HepG2 (cell line): ENCODE data around the gene HTRA2. TPM values are rescaled to one million over a fixed set of nuclear protein-coding genes. Genes with fewer than 3 reads are reported as not detected.

Experiments used
- ATF4 ChIP-seq, 2 experiments: fragments of 450-650 bp in 1 of 2; sonication (generic) in 1 of 2; formaldehyde crosslinking; IDR thresholded peaks; 2 replicates each; pipeline versions ENCODE4 v1.5.0 to v1.8.0; 2020 to 2022; ENCODE audit warnings: mild to moderate bottlenecking in 1 of 2, missing genetic modification reagents in 1 of 2
- ATM ChIP-seq: fragments of 450-650 bp; IDR thresholded peaks from 2 replicates; pipeline ENCODE4 v1.7.1; 2017; ENCODE audit warnings: mild to moderate bottlenecking, borderline replicate concordance
- E2F5 ChIP-seq: sonication (generic); formaldehyde crosslinking; conservative IDR thresholded peaks from 2 replicates; pipeline ENCODE4 v1.4.0; 2020; ENCODE audit warnings: missing genetic modification reagents
- FOSL2 ChIP-seq: sonication (generic); formaldehyde crosslinking; IDR thresholded peaks from 2 replicates; pipeline ENCODE4 v1.4.0; 2020; ENCODE audit warnings: missing genetic modification reagents
- RXRB ChIP-seq: IDR thresholded peaks from 2 replicates; pipeline ENCODE4 v1.6.1; 2016; ENCODE audit warnings: borderline replicate concordance, missing genetic modification reagents, missing compliant biosample characterization
- SMARCC2 ChIP-seq: fragments of 450-650 bp; IDR thresholded peaks from 2 replicates; pipeline ENCODE4 v1.6.1; 2017; ENCODE audit warnings: antibody characterized with exemption, mild to moderate bottlenecking
- SMYD3 ChIP-seq: sonication (generic); formaldehyde crosslinking; IDR thresholded peaks from 2 replicates; pipeline ENCODE4 v1.8.1; 2023; ENCODE audit warnings: mild to moderate bottlenecking, missing genetic modification reagents
- STAG1 ChIP-seq: sonication (generic); formaldehyde crosslinking; IDR thresholded peaks from 2 replicates; pipeline ENCODE4 v1.4.0; 2020; ENCODE audit warnings: missing genetic modification reagents
- TFDP2 ChIP-seq: sonication (generic); formaldehyde crosslinking; IDR thresholded peaks from 2 replicates; pipeline ENCODE4 v1.4.0; 2020; ENCODE audit warnings: missing genetic modification reagents
- THAP9 ChIP-seq: sonication (generic); formaldehyde crosslinking; IDR thresholded peaks from 2 replicates; pipeline ENCODE4; 2020; ENCODE audit warnings: missing genetic modification reagents, mild to moderate bottlenecking, borderline replicate concordance
- ZBTB46 ChIP-seq: sonication (generic); formaldehyde crosslinking; IDR thresholded peaks from 2 replicates; pipeline ENCODE4 v1.4.0; 2020; ENCODE audit warnings: mild to moderate bottlenecking, missing genetic modification reagents, borderline replicate concordance
- ZFX ChIP-seq: sonication (generic); formaldehyde crosslinking; IDR thresholded peaks from 2 replicates; pipeline ENCODE4 v1.4.0; 2020; ENCODE audit warnings: mild to moderate bottlenecking, low read depth, missing genetic modification reagents, moderate library complexity
- ZNF329 ChIP-seq: sonication (generic); formaldehyde crosslinking; IDR thresholded peaks from 2 replicates; pipeline ENCODE4 v1.9.0; 2021; ENCODE audit warnings: low read depth, mild to moderate bottlenecking, missing genetic modification reagents
- ZNF335 ChIP-seq: sonication (generic); formaldehyde crosslinking; IDR thresholded peaks from 2 replicates; pipeline ENCODE4 v1.4.0; 2020; ENCODE audit warnings: missing genetic modification reagents
- ZNF562 ChIP-seq: sonication (generic); formaldehyde crosslinking; IDR thresholded peaks from 2 replicates; pipeline ENCODE4 v1.8.0; 2022; ENCODE audit warnings: missing genetic modification reagents, borderline replicate concordance
- ZNF691 ChIP-seq: sonication (generic); formaldehyde crosslinking; IDR thresholded peaks from 2 replicates; pipeline ENCODE4 v1.4.0; 2020; ENCODE audit warnings: missing genetic modification reagents, low read depth, mild to moderate bottlenecking, borderline replicate concordance
- polyA plus RNA-seq, 8 experiments: library from polyadenylated mRNA; depleted of rRNA in 3 of 8; stranded (reverse) in 7 of 8; unstranded in 1 of 8; fragments of >200 nt; fragmentation: Illumina TruSeq in 4 of 8; extraction: Trizol in 4 of 8; gene quantifications; 2 replicates each; pipeline versions ENCODE4 v1.2.1 to v1.2.3, GENCODE V29; 2011 to 2016; ENCODE audit warnings: low read depth in 4 of 8, missing spikeins in 1 of 8, mixed read lengths in 1 of 8; ENCODE audit not compliant: insufficient read depth in 1 of 8
- total RNA-seq, 5 experiments: library from RNA; depleted of rRNA; stranded (reverse); fragments of >200 nt; fragmentation: Illumina TruSeq; extraction: Trizol; gene quantifications; 2 replicates each; pipeline ENCODE4 v1.2.3, GENCODE V29; 2016; ENCODE audit warnings: low read depth in 1 of 5

HTRA2 gene
- total and polyA plus RNA-seq, 2 of the 13 experiments (the other 11 are each of a cell fraction or from before 2014, with no cell fraction given) = 47.7 to 50.3 TPM

GRCh38 chr2:74507145-74507925, 22.4 kb upstream of the HTRA2 start, which contains the start of gene PCGF1 (continued):
- TF ChIP-seq TFDP2 (CRISPR knock-in tag) (peak; percentile 85; the same call in 1 of the 2 replicates), SMARCC2 (no peak), STAG1 (peak; percentile 64), ATM (no peak), SMYD3 (CRISPR knock-in tag) (no peak), ZNF329 (CRISPR knock-in tag) (peak; percentile 46; the same call in 1 of the 2 replicates), ZNF335 (CRISPR knock-in tag) (no peak; the same call in 1 of the 2 replicates), ZNF691 (peak; percentile 86), RXRB (CRISPR knock-in tag) (peak; percentile 92), ZNF562 (CRISPR knock-in tag) (no peak), E2F5 (CRISPR knock-in tag) (0 out of 2 replicates have a peak, but pooled peaks have one; percentile 21), ZBTB46 (CRISPR knock-in tag) (no peak), FOSL2 (CRISPR knock-in tag) (peak; percentile 44), ATF4 (CRISPR knock-in tag; IDR thresholded peaks at IDR 0.05) (0 out of 4 replicates have a peak, but pooled peaks of 1 of the 2 experiments have one; percentile 11), ZFX (CRISPR knock-in tag) (no peak; the same call in 1 of the 2 replicates), THAP9 (CRISPR knock-in tag) (peak; percentile 96; the same call in 1 of the 2 replicates)
